Measurements from ENCODE around the gene ABI3BP. TPM values are rescaled to one million over a fixed set of nuclear protein-coding genes. Genes with fewer than 3 reads are reported as not detected.

ABI3BP gene
- total RNA-seq, 1 experiment from 2014 or later = 23.4 TPM

- POLR2A ChIA-PET (ENCODE audit: unreplicated experiment) = interaction anchor here (0.6 to 0.9 kb wide), 2 partner anchors 48 to 394 kb away, joined by 3 to 6 read pairs; no protein-coding TSS in a partner anchor
- BruUV-seq (replicated peaks) = no TSS peak
- intact Hi-C loops (cut with micrococcal nuclease) = no loop called here
- no peak overlapping the region for H3K9ac ChIP-seq (ENCODE audit: low read length)
- H3K79me2 ChIP-seq (ENCODE audit: low read length) = peaks cover 16% of the 10 kb centered on the region
- H3K9me2 ChIP-seq (replicated peaks; ENCODE audit: low read length) = no peaks in the 10 kb centered on the region
- no peak overlapping the region for H3K4me3 ChIP-seq (ENCODE audit: low read length)
- no peaks in the 10 kb centered on the region for H4K20me1 ChIP-seq (ENCODE audit: low read length)
- ATAC-seq = no peak
- TF ChIP-seq CTCF (conservative IDR thresholded peaks at IDR 0.05; ENCODE audit: low read depth, low read length) = no peak
- no peaks in the 10 kb centered on the region for H3K36me3 ChIP-seq (ENCODE audit: low read depth, low read length)
- DNase-seq = peak; percentile 23
- H3K27ac ChIP-seq (ENCODE audit: low read length) = no peak overlapping the region
- H3K4me1 ChIP-seq (ENCODE audit: insufficient read depth, low read length) = peaks cover 10% of the 10 kb centered on the region
- H3K4me2 ChIP-seq (ENCODE audit: low read length) = no peak overlapping the region
- H2AFZ ChIP-seq (ENCODE audit: low read length) = no peak overlapping the region
- no peaks in the 10 kb centered on the region for H3K9me3 ChIP-seq (ENCODE audit: low read length)
- CTCF ChIA-PET = no interaction called here
- no peaks in the 10 kb centered on the region for H3F3A ChIP-seq (ENCODE audit: low read length, unreplicated experiment)
- no peaks in the 10 kb centered on the region for H3K27me3 ChIP-seq (ENCODE audit: low read length)
Observed at GRCh38 chr3:100988080-100988479, 5.1 kb downstream of the ABI3BP start.

GRCh38 chr3:100984308-100984707 lies 8.9 kb downstream of the ABI3BP start:
- H3K27ac ChIP-seq (ENCODE audit: low read length) = no peak overlapping the region
- POLR2A ChIA-PET (ENCODE audit: unreplicated experiment) = no interaction called here
- H3K9ac ChIP-seq (ENCODE audit: low read length) = no peak overlapping the region
- DNase-seq = no peak
- H3K36me3 ChIP-seq (ENCODE audit: low read depth, low read length) = no peaks in the 10 kb centered on the region
- TF ChIP-seq CTCF (conservative IDR thresholded peaks at IDR 0.05; ENCODE audit: low read depth, low read length) = no peak
- TF ChIP-seq EZH2phosphoT487 (IDR thresholded peaks at IDR 0.05; ENCODE audit: borderline replicate concordance, low read length) = no peak
- no peak overlapping the region for H3K4me3 ChIP-seq (ENCODE audit: low read length)
- H3K27me3 ChIP-seq (ENCODE audit: low read length) = no peaks in the 10 kb centered on the region
- H3K9me2 ChIP-seq (replicated peaks; ENCODE audit: low read length) = no peaks in the 10 kb centered on the region
- intact Hi-C loops (cut with micrococcal nuclease) = no loop called here
- H2AFZ ChIP-seq (ENCODE audit: low read length) = no peak overlapping the region
- H3K4me1 ChIP-seq (ENCODE audit: insufficient read depth, low read length) = no peaks in the 10 kb centered on the region
- H4K20me1 ChIP-seq (ENCODE audit: low read length) = no peaks in the 10 kb centered on the region
- no peak overlapping the region for H3K4me2 ChIP-seq (ENCODE audit: low read length)
- no peak for ATAC-seq
- H3F3A ChIP-seq (ENCODE audit: low read length, unreplicated experiment) = no peaks in the 10 kb centered on the region
- no TSS peak for BruUV-seq (replicated peaks)
- H3K9me3 ChIP-seq (ENCODE audit: low read length) = no peaks in the 10 kb centered on the region
- CTCF ChIA-PET = interaction anchor here (0.6 kb wide), 1 partner anchor 286 kb away, joined by 3 read pairs; no protein-coding TSS in a partner anchor
- no peaks in the 10 kb centered on the region for H3K79me2 ChIP-seq (ENCODE audit: low read length)

GRCh38 chr3:100982710-100983109 lies 10.5 kb downstream of the ABI3BP start:
- no peaks in the 10 kb centered on the region for H3K9me2 ChIP-seq (replicated peaks; ENCODE audit: low read length)
- ChIA-PET POLR2A (ENCODE audit: unreplicated experiment) (no interaction called here), CTCF (no interaction called here)
- no peaks in the 10 kb centered on the region for H3K36me3 ChIP-seq (ENCODE audit: low read depth, low read length)
- H3K27me3 ChIP-seq (ENCODE audit: low read length) = no peaks in the 10 kb centered on the region
- no peaks in the 10 kb centered on the region for H3F3A ChIP-seq (ENCODE audit: low read length, unreplicated experiment)
- intact Hi-C loops (cut with micrococcal nuclease) = no loop called here
- no peaks in the 10 kb centered on the region for H4K20me1 ChIP-seq (ENCODE audit: low read length)
- H3K9ac ChIP-seq (ENCODE audit: low read length) = no peak overlapping the region
- DNase-seq (no peak), ATAC-seq (no peak)
- no peak overlapping the region for H3K4me3 ChIP-seq (ENCODE audit: low read length)
- H3K27ac ChIP-seq (ENCODE audit: low read length) = no peak overlapping the region
- BruUV-seq (replicated peaks) = no TSS peak
- no peaks in the 10 kb centered on the region for H3K9me3 ChIP-seq (ENCODE audit: low read length)
- H2AFZ ChIP-seq (ENCODE audit: low read length) = no peak overlapping the region
- no peak for TF ChIP-seq CTCF (conservative IDR thresholded peaks at IDR 0.05; ENCODE audit: low read depth, low read length)
- TF ChIP-seq EZH2phosphoT487 (IDR thresholded peaks at IDR 0.05; ENCODE audit: borderline replicate concordance, low read length) = no peak
- no peak for TF ChIP-seq EZH2 (IDR thresholded peaks at IDR 0.05; ENCODE audit: low read length, unreplicated experiment)
- no peak overlapping the region for H3K4me2 ChIP-seq (ENCODE audit: low read length)
- H3K4me1 ChIP-seq (ENCODE audit: insufficient read depth, low read length) = no peaks in the 10 kb centered on the region
- H3K79me2 ChIP-seq (ENCODE audit: low read length) = no peaks in the 10 kb centered on the region
